ENCODE measurements around the gene OR6X1.

Gene OR6X1

GRCh38 chr11:123783536-123783935 is 29.2 kb upstream of the OR6X1 start:
- H2AFZ ChIP-seq (ENCODE audit: low read length), result no peak overlapping the region
- no peaks in the 10 kb centered on the region for H3F3A ChIP-seq (ENCODE audit: insufficient read depth, low read length)
- no peak overlapping the region for H3K27ac ChIP-seq (ENCODE audit: low read depth, low read length, poor library complexity, severe bottlenecking)
- no peak for TF ChIP-seq EZH2 (IDR thresholded peaks at IDR 0.05; ENCODE audit: borderline replicate concordance, low read length)
- no peak for TF ChIP-seq CTCF (IDR thresholded peaks at IDR 0.05; ENCODE audit: low read length)
- H3K27me3 ChIP-seq (ENCODE audit: insufficient read depth, low read length), result no peaks in the 10 kb centered on the region
- H3K9me3 ChIP-seq (ENCODE audit: low read length), result no peaks in the 10 kb centered on the region
- no peak overlapping the region for H3K9ac ChIP-seq (ENCODE audit: low read length)
- no peaks in the 10 kb centered on the region for H3K4me1 ChIP-seq (ENCODE audit: insufficient read depth, low read length, severe bottlenecking)
- no peaks in the 10 kb centered on the region for H3K36me3 ChIP-seq (ENCODE audit: insufficient read depth, low read length)
- H3K9me2 ChIP-seq (ENCODE audit: low read depth, low read length), result no peaks in the 10 kb centered on the region
- H4K20me1 ChIP-seq (ENCODE audit: insufficient read depth, low read length), result no peaks in the 10 kb centered on the region
- no peak overlapping the region for H3K4me2 ChIP-seq (ENCODE audit: low read length)
- H3K4me3 ChIP-seq (ENCODE audit: low read depth, low read length, poor library complexity, severe bottlenecking), result no peak overlapping the region
- no peaks in the 10 kb centered on the region for H3K79me2 ChIP-seq (ENCODE audit: insufficient read depth, low read length)

- Histone ChIP-seq H3K4me3 (ENCODE audit: low read depth, low read length, poor library complexity, severe bottlenecking) (no peak overlapping the region), H3K36me3 (ENCODE audit: insufficient read depth, low read length) (no peaks in the 10 kb centered on the region), H3K4me2 (ENCODE audit: low read length) (no peak overlapping the region), H3K27me3 (ENCODE audit: insufficient read depth, low read length) (no peaks in the 10 kb centered on the region), H3K9me2 (ENCODE audit: low read depth, low read length) (no peaks in the 10 kb centered on the region), H3F3A (ENCODE audit: insufficient read depth, low read length) (no peaks in the 10 kb centered on the region), H4K20me1 (ENCODE audit: insufficient read depth, low read length) (no peaks in the 10 kb centered on the region), H3K9ac (ENCODE audit: low read length) (no peak overlapping the region), H2AFZ (ENCODE audit: low read length) (no peak overlapping the region), H3K9me3 (ENCODE audit: low read length) (no peaks in the 10 kb centered on the region), H3K27ac (ENCODE audit: low read depth, low read length, poor library complexity, severe bottlenecking) (no peak overlapping the region), H3K4me1 (ENCODE audit: insufficient read depth, low read length, severe bottlenecking) (no peaks in the 10 kb centered on the region), H3K79me2 (ENCODE audit: insufficient read depth, low read length) (no peaks in the 10 kb centered on the region)
- no peak for TF ChIP-seq CTCF (IDR thresholded peaks at IDR 0.05; ENCODE audit: low read length)
- no peak for TF ChIP-seq EZH2 (IDR thresholded peaks at IDR 0.05; ENCODE audit: borderline replicate concordance, low read length)
These were observed 24.2 kb upstream of the OR6X1 start for GRCh38 chr11:123778511-123778910.

- H3K4me1 ChIP-seq (ENCODE audit: insufficient read depth, low read length, severe bottlenecking), result no peaks in the 10 kb centered on the region
- TF ChIP-seq CTCF (IDR thresholded peaks at IDR 0.05; ENCODE audit: low read length) (no peak), EZH2 (IDR thresholded peaks at IDR 0.05; ENCODE audit: borderline replicate concordance, low read length) (no peak)
- H3K27ac ChIP-seq (ENCODE audit: low read depth, low read length, poor library complexity, severe bottlenecking), result no peak overlapping the region
- H3K9me3 ChIP-seq (ENCODE audit: low read length), result no peaks in the 10 kb centered on the region
- no peak overlapping the region for H3K9ac ChIP-seq (ENCODE audit: low read length)
- H3K79me2 ChIP-seq (ENCODE audit: insufficient read depth, low read length), result no peaks in the 10 kb centered on the region
- no peaks in the 10 kb centered on the region for H3F3A ChIP-seq (ENCODE audit: insufficient read depth, low read length)
- no peaks in the 10 kb centered on the region for H3K27me3 ChIP-seq (ENCODE audit: insufficient read depth, low read length)
- H3K36me3 ChIP-seq (ENCODE audit: insufficient read depth, low read length), result no peaks in the 10 kb centered on the region
- H3K4me2 ChIP-seq (ENCODE audit: low read length), result no peak overlapping the region
- H3K9me2 ChIP-seq (ENCODE audit: low read depth, low read length), result no peaks in the 10 kb centered on the region
- H2AFZ ChIP-seq (ENCODE audit: low read length), result no peak overlapping the region
- H3K4me3 ChIP-seq (ENCODE audit: low read depth, low read length, poor library complexity, severe bottlenecking), result no peak overlapping the region
- no peaks in the 10 kb centered on the region for H4K20me1 ChIP-seq (ENCODE audit: insufficient read depth, low read length)
These were observed 21.6 kb upstream of the OR6X1 start for GRCh38 chr11:123775715-123776549.

Measured in OCI-LY1 (cell line).